Lung (tissue), 12 donors: ENCODE measurements around the gene HSBP1. TPM values are rescaled to one million over a fixed set of nuclear protein-coding genes. Genes with fewer than 3 reads are reported as not detected.
A peak's percentile ranks its signal among the peaks of the same experiment; 100 is the strongest.

ENCODE experiments used
- ATAC-seq: fragments of 200-7000 bp; cut with Tn5 transposase; one replicate; pipeline ENCODE4 v1.9.1; 2020; ENCODE audit warnings: moderate number of reproducible peaks; ENCODE audit not compliant: insufficient read depth, low FRiP score
- DNase-seq, 3 donors: peaks; one replicate each; pipeline ENCODE4 v3.0.0-alpha.2; 2013 to 2017
- H3K27ac ChIP-seq, 2 donors: one replicate each; pipeline ENCODE4 v1.5.1; 2013; ENCODE audit warnings: mild to moderate bottlenecking in 2 of 2, moderate library complexity in 2 of 2, control low read depth in 1 of 2, inconsistent platforms in 1 of 2, low read depth in 1 of 2, low read length in 1 of 2
- H3K27me3 ChIP-seq, 3 donors: one replicate each; pipeline ENCODE4 v1.5.1; 2013; ENCODE audit warnings: low read length in 2 of 3; ENCODE audit not compliant: control insufficient read depth in 3 of 3, insufficient read depth in 3 of 3
- H3K36me3 ChIP-seq, 4 donors: one replicate each; pipeline ENCODE4 v1.5.1; 2013; ENCODE audit warnings: low read length in 4 of 4, mild to moderate bottlenecking in 1 of 4, moderate library complexity in 1 of 4; ENCODE audit not compliant: control insufficient read depth in 4 of 4, insufficient read depth in 4 of 4
- H3K4me1 ChIP-seq, 5 donors: one replicate each; pipeline ENCODE4 v1.5.1; 2013; ENCODE audit warnings: low read length in 5 of 5, mild to moderate bottlenecking in 2 of 5, moderate library complexity in 1 of 5; ENCODE audit not compliant: control insufficient read depth in 5 of 5, insufficient read depth in 5 of 5
- H3K4me3 ChIP-seq: one replicate; pipeline ENCODE4 v1.5.1; 2013; ENCODE audit warnings: mild to moderate bottlenecking, control low read depth, moderate library complexity
- H3K9ac ChIP-seq, 2 donors: one replicate each; pipeline ENCODE4 v1.5.1; 2013; ENCODE audit warnings: low read length in 2 of 2, control low read depth in 1 of 2; ENCODE audit not compliant: insufficient read depth in 1 of 2
- H3K9me3 ChIP-seq, 4 donors: one replicate each; pipeline ENCODE4 v1.5.1; 2013; ENCODE audit warnings: low read length in 3 of 4, mild to moderate bottlenecking in 1 of 4, moderate library complexity in 1 of 4; ENCODE audit not compliant: control insufficient read depth in 4 of 4, insufficient read depth in 3 of 4
- CTCF ChIP-seq: IDR thresholded peaks from 2 replicates; pipeline ENCODE4 v1.5.1; 2012; ENCODE audit warnings: mild to moderate bottlenecking; ENCODE audit errors: control extremely low read depth, extremely low read depth
- WGBS, 2 donors: extraction: QIAGEN DNeasy Blood & Tissue Kit; methylation state at CpG; one replicate each; pipeline ENCODE4 v1.1.7; 2013; 5-methylcytosine and 5-hydroxymethylcytosine counted together
- polyA plus RNA-seq, 2 donors: library from polyadenylated mRNA; stranded (reverse); fragments of 200-250 nt; gene quantifications; one replicate each; pipeline ENCODE4 v1.2.1, GENCODE V29; 2013
- total RNA-seq, 2 donors: library from RNA; depleted of rRNA in 1 of 2; stranded (reverse); fragments of >200 nt in 1 of 2; gene quantifications; one replicate each; pipeline ENCODE4 v1.2.1, GENCODE V29; 2014 to 2021
- donor health status: control.
- donor health status: control.
- donor health status: Bipolar disorder and iron deficiency.
- donor health status: healthy.
- donor health status: DM: yes; HTN: yes; CAD: no.

The HSBP1 gene
- total and polyA plus RNA-seq, 4 donors = 50.5 to 109 (median 95.4) TPM

GRCh38 chr16:83768986-83769385, 38.8 kb upstream of the HSBP1 start:
- 22 to 29% methylated on average over 2 of the region's 2 CpGs for WGBS, 2 donors
- peaks cover 0 to 3% (median 0%) of the 10 kb centered on the region in 3 donors for H3K27me3 ChIP-seq
- no peaks in the 10 kb centered on the region for H3K36me3 ChIP-seq
- no peak for ATAC-seq
- H3K9ac ChIP-seq = no peak overlapping the region
- H3K9me3 ChIP-seq = no peaks in the 10 kb centered on the region
- no peak overlapping the region for H3K27ac ChIP-seq
- H3K4me1 ChIP-seq = peaks cover 0 to 13% (median 0%) of the 10 kb centered on the region in 5 donors
- peak in 1 of 3 donors; percentile 0 for DNase-seq
- H3K4me3 ChIP-seq = no peak overlapping the region
- TF ChIP-seq CTCF = no peak

GRCh38 chr16:83769397-83770008, 38.3 kb upstream of the HSBP1 start:
- TF ChIP-seq CTCF = no peak
- Histone ChIP-seq H3K9ac (no peak overlapping the region), H3K36me3 (no peaks in the 10 kb centered on the region), H3K9me3 (no peaks in the 10 kb centered on the region), H3K4me1 (peaks cover 0 to 13% (median 0%) of the 10 kb centered on the region in 5 donors), H3K4me3 (no peak overlapping the region), H3K27ac (no peak overlapping the region), H3K27me3 (peaks cover 0 to 3% (median 0%) of the 10 kb centered on the region in 3 donors)
- ATAC-seq (no peak), DNase-seq (peak in 1 of 3 donors; percentile 6)
- WGBS, 2 donors = 30 to 55% methylated on average over 5 of the region's 5 CpGs

- H3K9me3 ChIP-seq = no peaks in the 10 kb centered on the region
- H3K27me3 ChIP-seq = peaks cover 0 to 3% (median 0%) of the 10 kb centered on the region in 3 donors
- H3K36me3 ChIP-seq = no peaks in the 10 kb centered on the region
- H3K4me1 ChIP-seq = peaks cover 0 to 13% (median 0%) of the 10 kb centered on the region in 5 donors
- ATAC-seq (no peak), DNase-seq (peak; percentile 14 to 21 (median 18))
- 41 to 45% methylated on average over 5 of the region's 5 CpGs for WGBS, 2 donors
- TF ChIP-seq CTCF = no peak
- H3K4me3 ChIP-seq = no peak overlapping the region
- H3K9ac ChIP-seq = no peak overlapping the region
- peak overlapping the region in 1 of 2 donors; percentile 57 for H3K27ac ChIP-seq
Observed at GRCh38 chr16:83771306-83771942, 36.4 kb upstream of the HSBP1 start.
